Esophagus muscularis mucosa (tissue), 4 donors: ENCODE results near the gene RERE. TPM values are rescaled to one million over a fixed set of nuclear protein-coding genes. Genes with fewer than 3 reads are reported as not detected.
A peak's percentile ranks its signal among the peaks of the same experiment; 100 is the strongest.

Experiments used
- DNase-seq: peaks from one replicate; pipeline ENCODE4 v3.0.0-alpha.2; 2017; ENCODE audit errors: extremely low spot score
- H3K27ac ChIP-seq, 4 donors: fragments of 200-600 bp; sonication (generic); replicated peaks in 1 of 4; 1 replicate in 3 of 4; 2 replicates in 1 of 4; pipeline ENCODE4 v1.5.1; 2016 to 2019; ENCODE audit warnings: mild to moderate bottlenecking in 1 of 4
- H3K27me3 ChIP-seq, 4 donors: fragments of 200-600 bp; sonication (generic); one replicate each; pipeline versions ENCODE4 v1.5.1 to v1.6.0; 2016 to 2019
- H3K36me3 ChIP-seq, 4 donors: fragments of 200-600 bp; sonication (generic); one replicate each; pipeline ENCODE4 v1.5.1; 2016 to 2019
- H3K4me1 ChIP-seq, 4 donors: fragments of 200-600 bp; sonication (generic); one replicate each; pipeline ENCODE4 v1.5.1; 2016 to 2019
- H3K4me3 ChIP-seq, 4 donors: fragments of 200-600 bp; sonication (generic); 1 replicate in 2 of 4; 2 replicates in 2 of 4; pipeline ENCODE4 v1.5.1; 2016 to 2019; ENCODE audit warnings: mild to moderate bottlenecking in 4 of 4, moderate library complexity in 1 of 4
- H3K9me3 ChIP-seq, 4 donors: fragments of 200-600 bp; sonication (generic); 1 replicate in 3 of 4; 2 replicates in 1 of 4; pipeline ENCODE4 v1.5.1; 2016 to 2019
- CTCF ChIP-seq, 3 experiments: fragments of 200-600 bp in 2 of 3; fragments of 450-650 bp in 1 of 3; sonication (generic) in 2 of 3; IDR thresholded peaks; one replicate each; pipeline ENCODE4 v1.5.1; 2017 to 2019; ENCODE audit warnings: antibody characterized with exemption in 3 of 3, mild to moderate bottlenecking in 2 of 3, moderate library complexity in 1 of 3
- EP300 ChIP-seq: sonication (generic); formaldehyde crosslinking; IDR thresholded peaks from one replicate; pipeline ENCODE4 v1.6.1; 2017; ENCODE audit warnings: antibody characterized with exemption
- POLR2A ChIP-seq: fragments of 450-650 bp; IDR thresholded peaks from one replicate; pipeline ENCODE4 v1.6.1; 2017; ENCODE audit warnings: antibody characterized with exemption, moderate library complexity, mild to moderate bottlenecking, low read depth
- POLR2AphosphoS5 ChIP-seq, 2 donors: sonication (generic); formaldehyde crosslinking; IDR thresholded peaks; one replicate each; pipeline ENCODE4 v1.6.1; 2017; ENCODE audit warnings: antibody characterized with exemption in 2 of 2
- WGBS: methylation state at CpG from one replicate; pipeline ENCODE4 v1.1.5; 2018; 5-methylcytosine and 5-hydroxymethylcytosine counted together
- intact Hi-C: fragments of 100-400 bp; cut with DNase I; formaldehyde crosslinking; loops from one replicate; pipeline ENCODE4 v1.15.1; 2023
- total RNA-seq, 4 donors: library from RNA; depleted of rRNA; stranded (reverse); fragments of >200 nt; gene quantifications; one replicate each; pipeline versions ENCODE4 v1.1.0 to v1.2.1, GENCODE V29; 2016

RERE gene
- total RNA-seq, 4 donors from 2014 or later, result 133 to 212 (median 168) TPM

- DNase-seq, result no peak
- intact Hi-C loops, result no loop called here
- WGBS, result 81% methylated on average over 5 of the region's 5 CpGs
- H3K27ac ChIP-seq, result no peak overlapping the region
- H3K9me3 ChIP-seq, result no peaks in the 10 kb centered on the region
- H3K27me3 ChIP-seq, result no peaks in the 10 kb centered on the region
- H3K36me3 ChIP-seq, result peaks cover 0 to 6% (median 0%) of the 10 kb centered on the region in 4 donors
- TF ChIP-seq POLR2AphosphoS5 (IDR thresholded peaks at IDR 0.05) (no peak), POLR2A (no peak), EP300 (no peak), CTCF (IDR thresholded peaks at IDR 0.05) (no peak)
- peaks cover 20 to 22% (median 22%) of the 10 kb centered on the region in 4 donors for H3K4me1 ChIP-seq
- H3K4me3 ChIP-seq, result no peak overlapping the region
Observed at GRCh38 chr1:8574985-8575384, 242.5 kb downstream of the RERE start.

GRCh38 chr1:8572106-8572505, 245.3 kb downstream of the RERE start:
- intact Hi-C loops, result no loop called here
- no peak for TF ChIP-seq CTCF (IDR thresholded peaks at IDR 0.05)
- no peak for TF ChIP-seq POLR2A
- TF ChIP-seq EP300, result no peak
- TF ChIP-seq POLR2AphosphoS5 (IDR thresholded peaks at IDR 0.05), result no peak

GRCh38 chr1:8571200-8571984, 246.0 kb downstream of the RERE start:
- no peak for DNase-seq
- Histone ChIP-seq H3K27ac (peak overlapping the region; percentile 10 to 51 (median 36)), H3K4me3 (no peak overlapping the region), H3K36me3 (no peaks in the 10 kb centered on the region), H3K27me3 (no peaks in the 10 kb centered on the region), H3K4me1 (peaks cover 20 to 22% (median 22%) of the 10 kb centered on the region in 4 donors), H3K9me3 (no peaks in the 10 kb centered on the region)
- WGBS, result 29% methylated on average over 5 of the region's 5 CpGs
- intact Hi-C loops, result no loop called here
- peak; percentile 52 to 59 (median 53) for TF ChIP-seq CTCF (IDR thresholded peaks at IDR 0.05)
- no peak for TF ChIP-seq POLR2A

More at GRCh38 chr1:8572106-8572505, 245.3 kb downstream of the RERE start:
- Histone ChIP-seq H3K4me1 (peaks cover 20 to 22% (median 22%) of the 10 kb centered on the region in 4 donors), H3K27me3 (no peaks in the 10 kb centered on the region), H3K27ac (peak overlapping the region; percentile 13 to 51 (median 36)), H3K9me3 (no peaks in the 10 kb centered on the region), H3K4me3 (no peak overlapping the region), H3K36me3 (no peaks in the 10 kb centered on the region)
- WGBS, result 83% methylated on average over 1 of the region's 1 CpG
- DNase-seq, result no peak

- Histone ChIP-seq H3K9me3 (no peaks in the 10 kb centered on the region), H3K27ac (peak overlapping the region in 2 of 4 donors; percentile 25 to 51), H3K27me3 (no peaks in the 10 kb centered on the region), H3K4me1 (peaks cover 20 to 22% (median 22%) of the 10 kb centered on the region in 4 donors), H3K36me3 (no peaks in the 10 kb centered on the region), H3K4me3 (no peak overlapping the region)
- no peak for DNase-seq
- intact Hi-C loops, result no loop called here
- 55% methylated on average over 3 of the region's 3 CpGs for WGBS
- TF ChIP-seq CTCF (IDR thresholded peaks at IDR 0.05) (no peak), EP300 (no peak), POLR2A (no peak), POLR2AphosphoS5 (IDR thresholded peaks at IDR 0.05) (no peak)
Observed at GRCh38 chr1:8570465-8570864, 247.0 kb downstream of the RERE start.
